B cell (primary cell): ENCODE data around the gene SNAP47. TPM values are rescaled to one million over a fixed set of nuclear protein-coding genes. Genes with fewer than 3 reads are reported as not detected.

Experiments used
- ATAC-seq: fragments of 200-7000 bp; cut with Tn5 transposase; one replicate; pipeline ENCODE4 v1.10.0; 2021; ENCODE audit warnings: low read depth, mild to moderate bottlenecking, moderate number of reproducible peaks, moderate library complexity
- CTCF ChIA-PET: fragments of 350-600 bp; sonication (Branson Sonifier 250); formaldehyde crosslinking; loops from one replicate; lab custom pipeline; 2021; ENCODE audit warnings: antibody characterized with exemption, inconsistent platforms; lab: Charles Lee
- POLR2A ChIA-PET: fragments of 350-600 bp; sonication (Branson Sonifier 250); formaldehyde crosslinking; loops from one replicate; lab custom pipeline; 2021; ENCODE audit warnings: antibody characterized with exemption; lab: Charles Lee
- DNase-seq: peaks from one replicate; pipeline ENCODE4 v3.0.0; 2013
- H2AFZ ChIP-seq: 2 replicates; pipeline ENCODE4 v1.6.1; 2012; ENCODE audit warnings: mild to moderate bottlenecking, low read depth, low read length; ENCODE audit not compliant: insufficient read depth, poor library complexity, severe bottlenecking
- H3K27ac ChIP-seq, 2 donors: 1 replicate in 1 of 2; 2 replicates in 1 of 2; pipeline ENCODE4 v1.5.1; 2012 to 2013; ENCODE audit warnings: low read length in 2 of 2, mild to moderate bottlenecking in 2 of 2, moderate library complexity in 1 of 2
- H3K27me3 ChIP-seq, 4 experiments: fragments of 200-600 bp in 1 of 4; sonication (generic) in 1 of 4; replicated peaks in 1 of 4; 1 replicate in 2 of 4; 2 replicates in 2 of 4; pipeline versions ENCODE4 v1.6.1 to v1.7.0; 2013 to 2016; ENCODE audit warnings: low read length in 3 of 4, mild to moderate bottlenecking in 2 of 4, mixed read lengths in 1 of 4, moderate library complexity in 1 of 4; ENCODE audit not compliant: insufficient read depth in 4 of 4, control insufficient read depth in 3 of 4; ENCODE audit errors: control extremely low read depth in 1 of 4
- H3K36me3 ChIP-seq, 2 experiments: replicated peaks in 1 of 2; 1 replicate in 1 of 2; 2 replicates in 1 of 2; pipeline versions ENCODE4 v1.6.1 to v1.7.1; 2013; ENCODE audit warnings: low read length in 1 of 2; ENCODE audit not compliant: insufficient read depth in 2 of 2, control insufficient read depth in 1 of 2; ENCODE audit errors: control extremely low read depth in 1 of 2, extremely low read depth in 1 of 2
- H3K4me1 ChIP-seq, 2 donors: fragments of 200-600 bp in 1 of 2; sonication (generic) in 1 of 2; 1 replicate in 1 of 2; 2 replicates in 1 of 2; pipeline versions ENCODE4 v1.5.1 to v1.6.1; 2013 to 2017; ENCODE audit warnings: low read length in 2 of 2; ENCODE audit not compliant: control insufficient read depth in 2 of 2, insufficient read depth in 2 of 2
- H3K4me2 ChIP-seq: replicated peaks from 2 replicates; pipeline ENCODE3; 2012; ENCODE audit warnings: mild to moderate bottlenecking, low read depth, low read length; ENCODE audit not compliant: poor library complexity, severe bottlenecking
- H3K4me3 ChIP-seq, 5 experiments: fragments of 200-600 bp in 1 of 5; sonication (generic) in 1 of 5; 1 replicate in 3 of 5; 2 replicates in 2 of 5; pipeline versions ENCODE4 v1.5.1 to v1.7.0; 2011 to 2016; ENCODE audit warnings: low read length in 4 of 5, mild to moderate bottlenecking in 4 of 5, low read depth in 2 of 5, control low read depth in 1 of 5, moderate library complexity in 1 of 5; ENCODE audit not compliant: insufficient read depth in 1 of 5; ENCODE audit errors: control extremely low read depth in 1 of 5, extremely low read depth in 1 of 5
- H3K79me2 ChIP-seq: fragments of 200-600 bp; sonication (generic); one replicate; pipeline ENCODE4 v1.6.0; 2016; ENCODE audit warnings: low read length; ENCODE audit not compliant: control insufficient read depth, insufficient read depth
- H3K9ac ChIP-seq: fragments of 200-600 bp; sonication (generic); 2 replicates; pipeline ENCODE4 v1.6.1; 2017; ENCODE audit warnings: mild to moderate bottlenecking, low read length, moderate library complexity
- H3K9me3 ChIP-seq, 3 donors: one replicate each; pipeline versions ENCODE4 v1.6.1 to v1.7.1; 2013; ENCODE audit warnings: low read length in 2 of 3; ENCODE audit not compliant: control insufficient read depth in 2 of 3, insufficient read depth in 1 of 3; ENCODE audit errors: control extremely low read depth in 1 of 3
- H4K20me1 ChIP-seq: 2 replicates; pipeline ENCODE4 v1.6.0; 2012; ENCODE audit warnings: mild to moderate bottlenecking, low read length; ENCODE audit not compliant: insufficient read depth, control insufficient read depth, poor library complexity, severe bottlenecking
- H3K27ac Mint-ChIP-seq: one replicate; pipeline ENCODE4 v1.8.0; 2021; ENCODE audit warnings: mixed read lengths
- H3K27me3 Mint-ChIP-seq: one replicate; pipeline ENCODE4 v1.8.0; 2021; ENCODE audit warnings: mixed read lengths
- H3K4me1 Mint-ChIP-seq: one replicate; pipeline ENCODE4 v1.8.0; 2021; ENCODE audit warnings: mixed read lengths
- H3K4me3 Mint-ChIP-seq: one replicate; pipeline ENCODE4 v1.8.0; 2021; ENCODE audit warnings: mixed read lengths
- H3K9me3 Mint-ChIP-seq: one replicate; pipeline ENCODE4 v1.8.0; 2022; ENCODE audit warnings: mixed read lengths; ENCODE audit not compliant: insufficient read depth
- CTCF ChIP-seq: fragments of 200-600 bp; IDR thresholded peaks from one replicate; pipeline ENCODE4 v1.8.0; 2022; ENCODE audit warnings: antibody characterized with exemption, mild to moderate bottlenecking
- EZH2 ChIP-seq: IDR thresholded peaks from 2 replicates; pipeline ENCODE4 v1.6.1; 2012; ENCODE audit warnings: borderline replicate concordance, low read depth, mild to moderate bottlenecking, moderate library complexity, low read length; ENCODE audit not compliant: insufficient read depth, poor library complexity, severe bottlenecking
- WGBS: methylation state at CpG from one replicate; pipeline ENCODE4 v1.1.5; 2013; ENCODE audit warnings: missing lambda C conversion rate; ENCODE audit not compliant: insufficient coverage; 5-methylcytosine and 5-hydroxymethylcytosine counted together
- intact Hi-C: fragments of 100-400 bp; cut with micrococcal nuclease; formaldehyde crosslinking; loops from one replicate; pipeline ENCODE4 v1.10.0; 2022
- polyA plus RNA-seq: library from polyadenylated mRNA; depleted of rRNA; stranded (reverse); fragments of >200 nt; gene quantifications from 2 replicates; pipeline ENCODE4 v1.2.3, GENCODE V29; 2012
- total RNA-seq, 2 donors: library from RNA; stranded (reverse); fragments of 120-200 nt in 1 of 2; gene quantifications; 1 replicate in 1 of 2; 2 replicates in 1 of 2; pipeline versions ENCODE4 v1.2.3 to v1.2.4, GENCODE V29; 2013 to 2022

The SNAP47 gene
- total and polyA plus RNA-seq, 2 donors (not counting 1 experiment from before 2014, with no cell fraction given): 25.6 to 34.9 TPM

- ChIA-PET POLR2A (no interaction called here), CTCF (no interaction called here)
- H3K36me3 ChIP-seq: peaks cover 0 to 32% of the 10 kb centered on the region in 2 experiments
- no peak overlapping the region for H3K9ac ChIP-seq
- intact Hi-C loops: no loop called here
- DNase-seq (no peak), ATAC-seq (no peak)
- H3K4me1 ChIP-seq: no peaks in the 10 kb centered on the region
- 84% methylated on average over 7 of the region's 12 CpGs for WGBS
- Mint-ChIP-seq H3K27me3 (no peaks in the 10 kb centered on the region), H3K4me3 (no peak overlapping the region), H3K27ac (no peak overlapping the region), H3K9me3 (no peaks in the 10 kb centered on the region), H3K4me1 (peaks cover 21% of the 10 kb centered on the region)
- TF ChIP-seq EZH2 (no peak), CTCF (no peak)
- H3K4me3 ChIP-seq: no peak overlapping the region
- no peak overlapping the region for H3K4me2 ChIP-seq
- no peaks in the 10 kb centered on the region for H3K27me3 ChIP-seq
- peaks cover 85% of the 10 kb centered on the region for H3K79me2 ChIP-seq
- H3K9me3 ChIP-seq: no peaks in the 10 kb centered on the region
- peaks cover 46% of the 10 kb centered on the region for H4K20me1 ChIP-seq
- H2AFZ ChIP-seq: no peak overlapping the region
- H3K27ac ChIP-seq: no peak overlapping the region
Measured at GRCh38 chr1:227745568-227746265, 10.5 kb downstream of the SNAP47 start.

GRCh38 chr1:227746676-227747075 lies 11.4 kb downstream of the SNAP47 start:
- H3K27me3 Mint-ChIP-seq: no peaks in the 10 kb centered on the region
- H3K27ac Mint-ChIP-seq: no peak overlapping the region
- Histone ChIP-seq H3K4me3 (no peak overlapping the region), H3K4me1 (no peaks in the 10 kb centered on the region), H2AFZ (no peak overlapping the region), H3K9ac (no peak overlapping the region), H3K4me2 (no peak overlapping the region), H3K36me3 (peaks cover 0 to 37% of the 10 kb centered on the region in 2 experiments), H3K27me3 (no peaks in the 10 kb centered on the region), H4K20me1 (peaks cover 44% of the 10 kb centered on the region), H3K9me3 (no peaks in the 10 kb centered on the region), H3K27ac (no peak overlapping the region), H3K79me2 (peaks cover 81% of the 10 kb centered on the region)
- H3K4me3 Mint-ChIP-seq: no peak overlapping the region
- H3K4me1 Mint-ChIP-seq: peaks cover 12% of the 10 kb centered on the region
- DNase-seq: no peak
- ChIA-PET POLR2A (no interaction called here), CTCF (no interaction called here)
- no peaks in the 10 kb centered on the region for H3K9me3 Mint-ChIP-seq
- WGBS: 100% methylated on average over 4 of the region's 6 CpGs
- intact Hi-C loops: no loop called here
- no peak for ATAC-seq
- no peak for TF ChIP-seq EZH2
- no peak for TF ChIP-seq CTCF
